H9 (cell line): ENCODE measurements around the gene ZMIZ2. TPM values are rescaled to one million over a fixed set of nuclear protein-coding genes. Genes with fewer than 3 reads are reported as not detected.

Experiments used
- DNase-seq: peaks from one replicate; pipeline ENCODE4 v3.0.0-alpha.2; 2017
- H2AFZ ChIP-seq: one replicate; pipeline ENCODE4 v1.6.1; 2013; ENCODE audit warnings: mild to moderate bottlenecking, low read length, control low read depth, moderate library complexity
- H2AK5ac ChIP-seq: 2 replicates; pipeline ENCODE4 v1.6.1; 2013; ENCODE audit warnings: low read length, control low read depth, mixed read lengths; ENCODE audit not compliant: insufficient read length
- H2BK120ac ChIP-seq: one replicate; pipeline ENCODE4 v1.6.1; 2013; ENCODE audit warnings: low read depth, mild to moderate bottlenecking, low read length, control low read depth, inconsistent platforms; ENCODE audit not compliant: poor library complexity, severe bottlenecking
- H2BK12ac ChIP-seq: 2 replicates; pipeline ENCODE4 v1.6.1; 2013; ENCODE audit warnings: low read length, control low read depth, mixed read lengths, low read depth; ENCODE audit not compliant: insufficient read length
- H2BK15ac ChIP-seq: 2 replicates; pipeline ENCODE4 v1.6.1; 2013; ENCODE audit warnings: low read depth, low read length, control low read depth
- H2BK20ac ChIP-seq: one replicate; pipeline ENCODE4 v1.6.1; 2013; ENCODE audit warnings: low read depth, mild to moderate bottlenecking, low read length, control low read depth, inconsistent platforms; ENCODE audit not compliant: poor library complexity, severe bottlenecking
- H2BK5ac ChIP-seq: 2 replicates; pipeline ENCODE4 v1.6.1; 2013; ENCODE audit warnings: low read length, control low read depth, mixed read lengths; ENCODE audit not compliant: insufficient read length
- H3K14ac ChIP-seq: 2 replicates; pipeline ENCODE4 v1.6.1; 2013; ENCODE audit warnings: low read length, control low read depth; ENCODE audit not compliant: insufficient read depth
- H3K18ac ChIP-seq: 2 replicates; pipeline ENCODE4 v1.6.1; 2013; ENCODE audit warnings: low read depth, mild to moderate bottlenecking, mixed read lengths, low read length, control low read depth; ENCODE audit not compliant: insufficient read length
- H3K23ac ChIP-seq: 2 replicates; pipeline ENCODE4 v1.6.1; 2013; ENCODE audit warnings: low read length, control low read depth, mixed read lengths, low read depth; ENCODE audit not compliant: insufficient read length
- H3K23me2 ChIP-seq: 2 replicates; pipeline ENCODE4 v1.6.1; 2013; ENCODE audit warnings: low read depth, mild to moderate bottlenecking, mixed read lengths, low read length, control low read depth; ENCODE audit not compliant: insufficient read length, poor library complexity, severe bottlenecking
- H3K27ac ChIP-seq: 2 replicates; pipeline ENCODE4 v1.5.1; 2013; ENCODE audit warnings: low read length, control low read depth, mixed read lengths, low read depth; ENCODE audit not compliant: insufficient read length
- H3K27me3 ChIP-seq: 2 replicates; pipeline ENCODE4 v1.6.1; 2013; ENCODE audit warnings: low read length, control low read depth, inconsistent platforms; ENCODE audit not compliant: insufficient read depth
- H3K4ac ChIP-seq: 2 replicates; pipeline ENCODE4 v1.6.1; 2013; ENCODE audit warnings: low read depth, mild to moderate bottlenecking, control low read depth, inconsistent platforms, low read length, moderate library complexity
- H3K4me1 ChIP-seq: 2 replicates; pipeline ENCODE4 v1.6.1; 2013; ENCODE audit warnings: low read length, control low read depth, inconsistent platforms; ENCODE audit not compliant: insufficient read depth
- H3K4me2 ChIP-seq: 2 replicates; pipeline ENCODE4 v1.6.1; 2013; ENCODE audit warnings: low read length, control low read depth, mixed read lengths; ENCODE audit not compliant: insufficient read length, insufficient read depth
- H3K56ac ChIP-seq: 2 replicates; pipeline ENCODE4 v1.6.1; 2013; ENCODE audit warnings: low read depth, mild to moderate bottlenecking, mixed read lengths, low read length, control low read depth; ENCODE audit not compliant: insufficient read length
- H3K79me1 ChIP-seq: 2 replicates; pipeline ENCODE4 v1.6.1; 2013; ENCODE audit warnings: low read depth, mild to moderate bottlenecking, moderate library complexity, low read length, control low read depth, inconsistent platforms; ENCODE audit not compliant: insufficient read depth, poor library complexity, severe bottlenecking
- H3K79me2 ChIP-seq: 2 replicates; pipeline ENCODE4 v1.6.1; 2013; ENCODE audit warnings: low read length, control low read depth, inconsistent platforms; ENCODE audit not compliant: insufficient read depth
- H3K9ac ChIP-seq: 2 replicates; pipeline ENCODE4 v1.6.1; 2013; ENCODE audit warnings: low read length, control low read depth, mixed read lengths; ENCODE audit not compliant: insufficient read length; ENCODE audit errors: extremely low read depth
- H3K9me3 ChIP-seq: one replicate; pipeline ENCODE4 v1.6.1; 2013; ENCODE audit warnings: low read depth, low read length, inconsistent platforms; ENCODE audit not compliant: control insufficient read depth
- H3T11ph ChIP-seq: one replicate; pipeline ENCODE4 v1.6.1; 2013; ENCODE audit warnings: mild to moderate bottlenecking, low read length, control low read depth, inconsistent platforms
- H4K20me1 ChIP-seq: one replicate; pipeline ENCODE4 v1.6.1; 2013; ENCODE audit not compliant: control insufficient read depth, insufficient read length, insufficient read depth
- H4K5ac ChIP-seq: 2 replicates; pipeline ENCODE4 v1.6.1; 2013; ENCODE audit warnings: low read depth, mild to moderate bottlenecking, mixed read lengths, low read length, control low read depth; ENCODE audit not compliant: insufficient read length
- H4K8ac ChIP-seq: replicated peaks from 2 replicates; pipeline ENCODE4 v1.6.1; 2013; ENCODE audit warnings: low read length, control low read depth, mixed read lengths, low read depth; ENCODE audit not compliant: insufficient read length
- H4K91ac ChIP-seq: 2 replicates; pipeline ENCODE4 v1.6.1; 2013; ENCODE audit warnings: low read depth, mild to moderate bottlenecking, moderate library complexity, mixed read lengths, low read length, control low read depth; ENCODE audit not compliant: insufficient read length
- H3K27ac Mint-ChIP-seq, 3 experiments: 2 replicates in 2 of 3; 3 replicates in 1 of 3; pipeline ENCODE4 v1.8.0; 2020 to 2021; ENCODE audit warnings: mixed read lengths in 3 of 3, mild to moderate bottlenecking in 1 of 3, moderate library complexity in 1 of 3
- H3K27me3 Mint-ChIP-seq: 2 replicates; pipeline ENCODE4 v1.8.0; 2021; ENCODE audit warnings: low read depth, mild to moderate bottlenecking, moderate library complexity, mixed read lengths
- H3K36me3 Mint-ChIP-seq, 3 experiments: 2 replicates in 2 of 3; 3 replicates in 1 of 3; pipeline ENCODE4 v1.8.0; 2020 to 2021; ENCODE audit warnings: low read depth in 3 of 3, mixed read lengths in 3 of 3; ENCODE audit not compliant: insufficient read depth in 1 of 3
- H3K4me1 Mint-ChIP-seq, 2 experiments: 2 replicates each; pipeline ENCODE4 v1.8.0; 2020; ENCODE audit warnings: mixed read lengths in 2 of 2
- H3K4me3 Mint-ChIP-seq, 2 experiments: 2 replicates in 1 of 2; 3 replicates in 1 of 2; pipeline ENCODE4 v1.8.0; 2020 to 2021; ENCODE audit warnings: mild to moderate bottlenecking in 2 of 2, mixed read lengths in 2 of 2, moderate library complexity in 1 of 2
- H3K9me3 Mint-ChIP-seq, 2 experiments: 2 replicates in 1 of 2; 3 replicates in 1 of 2; pipeline ENCODE4 v1.8.0; 2020; ENCODE audit warnings: mild to moderate bottlenecking in 2 of 2, mixed read lengths in 2 of 2, moderate library complexity in 1 of 2
- WGBS: extraction: QIAGEN DNeasy Blood & Tissue Kit; methylation state at CpG from one replicate; pipeline ENCODE4 v1.1.7; 2013; ENCODE audit warnings: missing lambda C conversion rate, low lambda C conversion rate, mixed read lengths; ENCODE audit not compliant: insufficient read length; ENCODE audit errors: extremely low coverage; 5-methylcytosine and 5-hydroxymethylcytosine counted together
- total RNA-seq: library from RNA; stranded (reverse); gene quantifications from 2 replicates; pipeline ENCODE4 v1.2.1, GENCODE V29; 2021
- TF ChIP-seq, protein P1 (sequence below): fragments of 200-600 bp; sonication (generic); conservative IDR thresholded peaks from 3 replicates; pipeline ENCODE4 v1.8.0; 2021; ENCODE audit warnings: antibody characterized with exemption, mild to moderate bottlenecking

ZMIZ2 gene
- total RNA-seq, 1 experiment from 2014 or later, result 72.9 TPM

DNA sequence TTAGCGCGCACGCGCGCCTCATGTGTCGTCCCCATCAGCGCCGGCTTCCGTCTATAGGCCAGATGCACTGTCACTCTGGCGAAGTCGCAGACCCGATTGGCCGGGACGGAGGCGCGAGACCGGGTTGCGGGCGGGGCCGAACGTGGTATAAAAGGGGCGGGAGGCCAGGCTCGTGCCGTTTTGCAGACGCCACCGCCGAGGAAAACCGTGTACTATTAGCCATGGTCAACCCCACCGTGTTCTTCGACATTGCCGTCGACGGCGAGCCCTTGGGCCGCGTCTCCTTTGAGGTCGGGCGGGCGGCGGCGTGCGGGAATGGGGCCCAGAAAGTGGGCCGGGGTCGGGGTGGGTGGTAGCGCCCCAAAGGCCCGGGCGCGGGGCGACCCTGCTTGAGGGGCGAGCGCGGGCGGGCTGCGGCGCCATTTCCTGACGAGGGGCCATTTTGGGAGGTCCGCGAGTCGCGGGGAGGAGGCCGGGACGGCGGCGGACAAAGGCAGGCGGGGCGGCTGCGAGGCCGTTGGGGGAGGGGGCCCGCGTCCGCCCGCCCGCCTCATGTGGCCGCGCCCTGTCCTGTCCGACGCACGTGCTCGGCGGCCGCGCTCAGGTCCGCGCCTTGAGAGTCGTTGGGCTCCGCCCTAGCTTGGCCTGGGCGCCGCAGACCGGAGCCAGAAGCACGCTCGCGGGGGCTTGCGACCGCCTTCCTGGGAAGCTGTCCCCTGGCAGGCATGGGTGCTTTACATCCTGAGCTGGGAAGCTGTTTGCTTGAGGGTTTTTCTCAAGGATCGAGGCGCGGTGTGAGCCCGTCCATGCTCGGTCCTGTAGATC lies 48.1 kb downstream of the ZMIZ2 start, which contains the start of gene PPIA:
Gene PPIA, plus strand, starts transcription at position 178 of the 825 bp plus-strand sequence. Its CDS starts 44 bp downstream, at position 222.
- H4K8ac ChIP-seq, result no peak within 1 kb of the TSS
- TF ChIP-seq, protein P1, sequence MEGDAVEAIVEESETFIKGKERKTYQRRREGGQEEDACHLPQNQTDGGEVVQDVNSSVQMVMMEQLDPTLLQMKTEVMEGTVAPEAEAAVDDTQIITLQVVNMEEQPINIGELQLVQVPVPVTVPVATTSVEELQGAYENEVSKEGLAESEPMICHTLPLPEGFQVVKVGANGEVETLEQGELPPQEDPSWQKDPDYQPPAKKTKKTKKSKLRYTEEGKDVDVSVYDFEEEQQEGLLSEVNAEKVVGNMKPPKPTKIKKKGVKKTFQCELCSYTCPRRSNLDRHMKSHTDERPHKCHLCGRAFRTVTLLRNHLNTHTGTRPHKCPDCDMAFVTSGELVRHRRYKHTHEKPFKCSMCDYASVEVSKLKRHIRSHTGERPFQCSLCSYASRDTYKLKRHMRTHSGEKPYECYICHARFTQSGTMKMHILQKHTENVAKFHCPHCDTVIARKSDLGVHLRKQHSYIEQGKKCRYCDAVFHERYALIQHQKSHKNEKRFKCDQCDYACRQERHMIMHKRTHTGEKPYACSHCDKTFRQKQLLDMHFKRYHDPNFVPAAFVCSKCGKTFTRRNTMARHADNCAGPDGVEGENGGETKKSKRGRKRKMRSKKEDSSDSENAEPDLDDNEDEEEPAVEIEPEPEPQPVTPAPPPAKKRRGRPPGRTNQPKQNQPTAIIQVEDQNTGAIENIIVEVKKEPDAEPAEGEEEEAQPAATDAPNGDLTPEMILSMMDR, result no peak
- peak within 1 kb of the TSS; percentile 100 for H3K4me2 ChIP-seq
- H3K23me2 ChIP-seq, result peaks cover 5% of the 10 kb centered on the region
- peaks cover 38 to 47% (median 42%) of the 10 kb centered on the region in 3 experiments for H3K36me3 Mint-ChIP-seq
- H2BK20ac ChIP-seq, result no peak within 1 kb of the TSS
- H3T11ph ChIP-seq, result no peak within 1 kb of the TSS
- H3K4me1 ChIP-seq, result no peaks in the 10 kb centered on the region
- H3K9me3 ChIP-seq, result no peaks in the 10 kb centered on the region
- H3K27me3 ChIP-seq, result no peaks in the 10 kb centered on the region
- no peak within 1 kb of the TSS for H3K23ac ChIP-seq
- peak within 1 kb of the TSS; percentile 1 for H2BK5ac ChIP-seq
- no peak within 1 kb of the TSS for H2BK12ac ChIP-seq
- peak within 1 kb of the TSS; percentile 96 for H3K18ac ChIP-seq
- peak within 1 kb of the TSS; percentile 52 for H3K27ac ChIP-seq
- DNase-seq, result peak; percentile 98
- H4K20me1 ChIP-seq, result no peaks in the 10 kb centered on the region
- H3K56ac ChIP-seq, result no peak within 1 kb of the TSS
- H2AK5ac ChIP-seq, result no peak within 1 kb of the TSS
- H2AFZ ChIP-seq, result no peak within 1 kb of the TSS
- peak within 1 kb of the TSS; percentile 98 for H3K14ac ChIP-seq
- H3K4ac ChIP-seq, result no peak within 1 kb of the TSS; the same call in 1 of the 2 replicates
- H4K91ac ChIP-seq, result no peak within 1 kb of the TSS
- H2BK15ac ChIP-seq, result no peak within 1 kb of the TSS
- peak within 1 kb of the TSS; percentile 25 for H4K5ac ChIP-seq
- H2BK120ac ChIP-seq, result peak within 1 kb of the TSS; percentile 15
- H3K4me3 Mint-ChIP-seq, result peak within 1 kb of the TSS; percentile 90 to 95
- H3K79me1 ChIP-seq, result peaks cover 2% of the 10 kb centered on the region
- peaks cover 5% of the 10 kb centered on the region; the same call in 1 of the 2 replicates for H3K27me3 Mint-ChIP-seq
- H3K79me2 ChIP-seq, result peaks cover 20% of the 10 kb centered on the region; the same call in 1 of the 2 replicates
- peaks cover 9 to 15% of the 10 kb centered on the region in 2 experiments for H3K4me1 Mint-ChIP-seq
- no CpG with 5 or more reads among the region's 99 CpGs for WGBS
- H3K27ac Mint-ChIP-seq, result peak within 1 kb of the TSS; percentile 98 to 99 (median 99)
- peaks cover 2 to 3% of the 10 kb centered on the region in 2 experiments; a peak in 2 of 5 replicates for H3K9me3 Mint-ChIP-seq
- H3K9ac ChIP-seq, result peak within 1 kb of the TSS; percentile 98
